Bronchial epithelial cell (primary cell): Measurements from ENCODE around the gene PSMD14. TPM values are rescaled to one million over a fixed set of nuclear protein-coding genes. Genes with fewer than 3 reads are reported as not detected.

Source experiments
- DNase-seq: peaks from one replicate; pipeline ENCODE4 v3.0.0-alpha.2; 2010; ENCODE audit warnings: low read depth
- FAIRE-seq: peaks from 2 replicates; lab custom pipeline; 2011; peaks lifted over from hg19 to GRCh38; lab: Jason Lieb, UNC
- H3K27me3 ChIP-seq: 2 replicates; pipeline ENCODE4 v1.5.1; 2011; ENCODE audit warnings: low read length; ENCODE audit not compliant: control insufficient read depth, insufficient read depth
- H3K36me3 ChIP-seq: 2 replicates; pipeline ENCODE4 v1.5.1; 2011; ENCODE audit warnings: low read length; ENCODE audit not compliant: control insufficient read depth, insufficient read depth
- H3K4me3 ChIP-seq: 2 replicates; pipeline ENCODE4 v1.5.1; 2011; ENCODE audit warnings: mild to moderate bottlenecking, low read depth, low read length, control low read depth
- CTCF ChIP-seq: IDR thresholded peaks from 2 replicates; pipeline ENCODE4 v1.5.1; 2011; ENCODE audit warnings: mild to moderate bottlenecking, moderate library complexity, low read length, control low read depth, inconsistent platforms; ENCODE audit not compliant: insufficient read depth, severe bottlenecking
- total RNA-seq: library from RNA; depleted of rRNA; stranded (reverse); fragments of >200 nt; gene quantifications from 2 replicates; pipeline ENCODE4 v1.2.1, GENCODE V29; 2014

The PSMD14 gene
- total RNA-seq, 1 donor from 2014 or later, result 156 TPM

GRCh38 chr2:161425728-161426454, 117.7 kb downstream of the PSMD14 start:
- H3K36me3 ChIP-seq, result no peaks in the 10 kb centered on the region
- H3K4me3 ChIP-seq, result no peak overlapping the region
- FAIRE-seq (peak; percentile 13), DNase-seq (no peak)
- peaks cover 47% of the 10 kb centered on the region for H3K27me3 ChIP-seq
- no peak for TF ChIP-seq CTCF

GRCh38 chr2:161426455-161426921, 118.3 kb downstream of the PSMD14 start:
- DNase-seq, result no peak
- H3K27me3 ChIP-seq, result peaks cover 47% of the 10 kb centered on the region
- H3K36me3 ChIP-seq, result no peaks in the 10 kb centered on the region
- H3K4me3 ChIP-seq, result no peak overlapping the region
- no peak for FAIRE-seq
- peak; percentile 37 for TF ChIP-seq CTCF

- no peak for TF ChIP-seq CTCF
- Histone ChIP-seq H3K27me3 (peaks cover 46% of the 10 kb centered on the region), H3K4me3 (no peak overlapping the region), H3K36me3 (no peaks in the 10 kb centered on the region)
- no peak for FAIRE-seq
- DNase-seq, result no peak
Measured at GRCh38 chr2:161426922-161427663, 118.9 kb downstream of the PSMD14 start.

- no peaks in the 10 kb centered on the region for H3K36me3 ChIP-seq
- peaks cover 39% of the 10 kb centered on the region for H3K27me3 ChIP-seq
- H3K4me3 ChIP-seq, result no peak overlapping the region
- FAIRE-seq, result no peak
- DNase-seq, result no peak
- TF ChIP-seq CTCF, result no peak
Measured at GRCh38 chr2:161427664-161428587, 119.7 kb downstream of the PSMD14 start.

GRCh38 chr2:161430386-161430785, 122.2 kb downstream of the PSMD14 start:
- Histone ChIP-seq H3K36me3 (no peaks in the 10 kb centered on the region), H3K4me3 (no peak overlapping the region), H3K27me3 (peaks cover 28% of the 10 kb centered on the region)
- TF ChIP-seq CTCF, result no peak
- DNase-seq (no peak), FAIRE-seq (no peak)
